Measurements from ENCODE around the gene SREBF2. TPM values are rescaled to one million over a fixed set of nuclear protein-coding genes. Genes with fewer than 3 reads are reported as not detected.
A peak's percentile ranks its signal among the peaks of the same experiment; 100 is the strongest.

The SREBF2 gene
- total RNA-seq, 1 experiment from 2014 or later, result 40.0 TPM

GRCh38 chr22:41916745-41917358 is 83.9 kb downstream of the SREBF2 start:
- no peak overlapping the region for H3K27ac ChIP-seq (ENCODE audit: low read length)
- H2AFZ ChIP-seq (ENCODE audit: low read length), result no peak overlapping the region
- no peak for ATAC-seq
- H3K79me2 ChIP-seq (ENCODE audit: low read length), result no peaks in the 10 kb centered on the region
- no peak overlapping the region for H3K4me3 ChIP-seq (ENCODE audit: low read length)
- H4K20me1 ChIP-seq (ENCODE audit: low read length), result no peaks in the 10 kb centered on the region
- H3F3A ChIP-seq (ENCODE audit: low read length, unreplicated experiment), result no peaks in the 10 kb centered on the region
- no peak overlapping the region for H3K9ac ChIP-seq (ENCODE audit: low read length)
- ChIA-PET CTCF (no interaction called here), POLR2A (ENCODE audit: unreplicated experiment) (no interaction called here)
- intact Hi-C loops (cut with micrococcal nuclease), result no loop called here
- H3K4me1 ChIP-seq (ENCODE audit: insufficient read depth, low read length), result peaks cover 6% of the 10 kb centered on the region
- no TSS peak for BruUV-seq (replicated peaks)
- no peaks in the 10 kb centered on the region for H3K27me3 ChIP-seq (ENCODE audit: low read length)
- H3K9me2 ChIP-seq (replicated peaks; ENCODE audit: low read length), result no peaks in the 10 kb centered on the region
- no peaks in the 10 kb centered on the region for H3K36me3 ChIP-seq (ENCODE audit: low read depth, low read length)
- TF ChIP-seq EZH2 (IDR thresholded peaks at IDR 0.05; ENCODE audit: low read length, unreplicated experiment), result no peak
- no peak for DNase-seq
- no peaks in the 10 kb centered on the region for H3K9me3 ChIP-seq (ENCODE audit: low read length)
- H3K4me2 ChIP-seq (ENCODE audit: low read length), result no peak overlapping the region

GRCh38 chr22:41917375-41917902 is 84.5 kb downstream of the SREBF2 start:
- Histone ChIP-seq H3K9me3 (ENCODE audit: low read length) (no peaks in the 10 kb centered on the region), H3K9ac (ENCODE audit: low read length) (no peak overlapping the region), H3K27ac (ENCODE audit: low read length) (no peak overlapping the region), H3K27me3 (ENCODE audit: low read length) (no peaks in the 10 kb centered on the region), H3F3A (ENCODE audit: low read length, unreplicated experiment) (no peaks in the 10 kb centered on the region), H3K36me3 (ENCODE audit: low read depth, low read length) (no peaks in the 10 kb centered on the region), H3K4me2 (ENCODE audit: low read length) (no peak overlapping the region), H4K20me1 (ENCODE audit: low read length) (no peaks in the 10 kb centered on the region), H3K4me3 (ENCODE audit: low read length) (no peak overlapping the region), H3K4me1 (ENCODE audit: insufficient read depth, low read length) (peaks cover 6% of the 10 kb centered on the region), H2AFZ (ENCODE audit: low read length) (no peak overlapping the region), H3K9me2 (replicated peaks; ENCODE audit: low read length) (no peaks in the 10 kb centered on the region), H3K79me2 (ENCODE audit: low read length) (no peaks in the 10 kb centered on the region)
- TF ChIP-seq CTCF (conservative IDR thresholded peaks at IDR 0.05; ENCODE audit: low read depth, low read length) (no peak), EZH2 (IDR thresholded peaks at IDR 0.05; ENCODE audit: low read length, unreplicated experiment) (no peak), EZH2phosphoT487 (IDR thresholded peaks at IDR 0.05; ENCODE audit: borderline replicate concordance, low read length) (no peak)
- POLR2A ChIA-PET (ENCODE audit: unreplicated experiment), result no interaction called here
- no TSS peak for BruUV-seq (replicated peaks)
- CTCF ChIA-PET, result no interaction called here
- intact Hi-C loops (cut with micrococcal nuclease), result no loop called here
- no peak for DNase-seq
- ATAC-seq, result no peak

- TF ChIP-seq EZH2 (IDR thresholded peaks at IDR 0.05; ENCODE audit: low read length, unreplicated experiment), result no peak
- no peak for TF ChIP-seq CTCF (conservative IDR thresholded peaks at IDR 0.05; ENCODE audit: low read depth, low read length)
- TF ChIP-seq EZH2phosphoT487 (IDR thresholded peaks at IDR 0.05; ENCODE audit: borderline replicate concordance, low read length), result no peak
- DNase-seq, result peak; percentile 63
- H3K36me3 ChIP-seq (ENCODE audit: low read depth, low read length), result no peaks in the 10 kb centered on the region
- H2AFZ ChIP-seq (ENCODE audit: low read length), result no peak overlapping the region
- intact Hi-C loops (cut with micrococcal nuclease), result no loop called here
- CTCF ChIA-PET, result no interaction called here
- no peaks in the 10 kb centered on the region for H4K20me1 ChIP-seq (ENCODE audit: low read length)
- ATAC-seq, result peak; percentile 64
- POLR2A ChIA-PET (ENCODE audit: unreplicated experiment), result no interaction called here
- no TSS peak for BruUV-seq (replicated peaks)
- no peaks in the 10 kb centered on the region for H3K27me3 ChIP-seq (ENCODE audit: low read length)
- H3K9me2 ChIP-seq (replicated peaks; ENCODE audit: low read length), result no peaks in the 10 kb centered on the region
- no peaks in the 10 kb centered on the region for H3F3A ChIP-seq (ENCODE audit: low read length, unreplicated experiment)
- H3K4me1 ChIP-seq (ENCODE audit: insufficient read depth, low read length), result peaks cover 6% of the 10 kb centered on the region
- no peak overlapping the region for H3K9ac ChIP-seq (ENCODE audit: low read length)
- peak overlapping the region; percentile 48 for H3K4me2 ChIP-seq (ENCODE audit: low read length)
- no peak overlapping the region for H3K27ac ChIP-seq (ENCODE audit: low read length)
- H3K4me3 ChIP-seq (ENCODE audit: low read length), result no peak overlapping the region
- H3K9me3 ChIP-seq (ENCODE audit: low read length), result no peaks in the 10 kb centered on the region
- H3K79me2 ChIP-seq (ENCODE audit: low read length), result no peaks in the 10 kb centered on the region
These were observed 85.2 kb downstream of the SREBF2 start for GRCh38 chr22:41917903-41918791.

All from PC-3 (cell line).